Umbilical cord (tissue), 2 donors: ENCODE results near the gene NFIX. TPM values are rescaled to one million over a fixed set of nuclear protein-coding genes. Genes with fewer than 3 reads are reported as not detected.

ENCODE experiments used
- DNase-seq: peaks from one replicate; pipeline ENCODE4 v3.0.0-alpha.2; 2015; ENCODE audit warnings: low spot score
- total RNA-seq: library from RNA; depleted of rRNA; stranded (reverse); fragments of >200 nt; gene quantifications from one replicate; pipeline ENCODE4 v1.2.3, GENCODE V29; 2014; ENCODE audit warnings: low replicate concordance; ENCODE audit not compliant: insufficient read depth

NFIX gene
- total RNA-seq, 1 donor from 2014 or later, result 56.8 TPM

GRCh38 chr19:13072188-13072908, 77.1 kb downstream of the NFIX start:
- DNase-seq, result no peak

GRCh38 chr19:13073263-13073662, 78.0 kb downstream of the NFIX start:
- no peak for DNase-seq

- no peak for DNase-seq
These were observed 79.1 kb downstream of the NFIX start for GRCh38 chr19:13074378-13074777.

GRCh38 chr19:13076320-13076719, 81.0 kb downstream of the NFIX start:
- DNase-seq, result no peak

GRCh38 chr19:13076787-13077186, 81.5 kb downstream of the NFIX start:
- DNase-seq, result no peak

GRCh38 chr19:13077240-13077639, 82.0 kb downstream of the NFIX start:
- no peak for DNase-seq

- no peak for DNase-seq
These were observed 83.1 kb downstream of the NFIX start for GRCh38 chr19:13078381-13078780.

GRCh38 chr19:13078897-13079541, 83.7 kb downstream of the NFIX start:
- DNase-seq, result no peak

- peak; percentile 95 for DNase-seq
These were observed 84.3 kb downstream of the NFIX start for GRCh38 chr19:13079542-13079986.

- DNase-seq, result no peak
These were observed 87.1 kb downstream of the NFIX start for GRCh38 chr19:13082192-13083007.

GRCh38 chr19:13083008-13083404, 87.7 kb downstream of the NFIX start:
- DNase-seq, result no peak

GRCh38 chr19:13083627-13084026, 88.4 kb downstream of the NFIX start:
- DNase-seq, result no peak

- DNase-seq, result no peak
These were observed 90.4 kb downstream of the NFIX start for GRCh38 chr19:13085666-13086065.

GRCh38 chr19:13086341-13086740, 91.1 kb downstream of the NFIX start:
- DNase-seq, result no peak

GRCh38 chr19:13087295-13087694, 92.0 kb downstream of the NFIX start:
- no peak for DNase-seq

GRCh38 chr19:13087795-13088537, 92.7 kb downstream of the NFIX start:
- DNase-seq, result no peak

- DNase-seq, result no peak
These were observed 94.0 kb downstream of the NFIX start for GRCh38 chr19:13089139-13089856.

- no peak for DNase-seq
These were observed 94.7 kb downstream of the NFIX start for GRCh38 chr19:13089857-13090507.

- no peak for DNase-seq
These were observed 95.4 kb downstream of the NFIX start for GRCh38 chr19:13090511-13091231.
